Activated T-cell treated with anti-CD3 and anti-CD28 coated beads for 1 hour (primary cell): ENCODE data around the gene SEMA3A.

Experiments used
- DNase-seq: peaks from one replicate; pipeline ENCODE4 v3.0.0-alpha.2; 2020; ENCODE audit warnings: low read depth

Gene SEMA3A

GRCh38 chr7:84195295-84196060 lies 889 bp upstream of the SEMA3A start:
- no peak for DNase-seq

- DNase-seq: no peak
These were observed 842 bp downstream of the SEMA3A start for GRCh38 chr7:84193747-84194146.

- DNase-seq: no peak
These were observed 2.7 kb downstream of the SEMA3A start for GRCh38 chr7:84191842-84192241.

- DNase-seq: no peak
These were observed 3.3 kb downstream of the SEMA3A start for GRCh38 chr7:84191261-84191660.

- no peak for DNase-seq
These were observed 4.4 kb downstream of the SEMA3A start for GRCh38 chr7:84190016-84190705.

GRCh38 chr7:84188786-84189405 lies 5.7 kb downstream of the SEMA3A start:
- no peak for DNase-seq

GRCh38 chr7:84187813-84188510 lies 6.6 kb downstream of the SEMA3A start:
- no peak for DNase-seq

- no peak for DNase-seq
These were observed 7.3 kb downstream of the SEMA3A start for GRCh38 chr7:84187087-84187805.

GRCh38 chr7:84183741-84184140 lies 10.8 kb downstream of the SEMA3A start:
- DNase-seq: no peak

GRCh38 chr7:84182301-84182700 lies 12.3 kb downstream of the SEMA3A start:
- no peak for DNase-seq

GRCh38 chr7:84181628-84182027 lies 13.0 kb downstream of the SEMA3A start:
- no peak for DNase-seq

GRCh38 chr7:84177758-84178412 lies 16.7 kb downstream of the SEMA3A start:
- DNase-seq: no peak

- no peak for DNase-seq
These were observed 17.9 kb downstream of the SEMA3A start for GRCh38 chr7:84176716-84177115.

GRCh38 chr7:84175461-84175860 lies 19.1 kb downstream of the SEMA3A start:
- DNase-seq: no peak

GRCh38 chr7:84170646-84171045 lies 23.9 kb downstream of the SEMA3A start:
- no peak for DNase-seq

GRCh38 chr7:84162584-84162983 lies 32.0 kb downstream of the SEMA3A start:
- no peak for DNase-seq

GRCh38 chr7:84162125-84162524 lies 32.5 kb downstream of the SEMA3A start:
- DNase-seq: no peak

- DNase-seq: no peak
These were observed 33.2 kb downstream of the SEMA3A start for GRCh38 chr7:84161398-84161797.

- no peak for DNase-seq
These were observed 35.2 kb downstream of the SEMA3A start for GRCh38 chr7:84159435-84159834.

- no peak for DNase-seq
These were observed 37.4 kb downstream of the SEMA3A start for GRCh38 chr7:84157171-84157570.
